Vagina (tissue), 2 donors: ENCODE measurements around the gene ATXN1. TPM values are rescaled to one million over a fixed set of nuclear protein-coding genes. Genes with fewer than 3 reads are reported as not detected.

ENCODE experiments used
- DNase-seq, 2 donors: peaks; one replicate each; pipeline ENCODE4 v3.0.0-alpha.2; 2017; ENCODE audit errors: extremely low spot score in 2 of 2
- H3K27ac ChIP-seq: fragments of 200-600 bp; sonication (generic); one replicate; pipeline ENCODE4 v1.5.1; 2019
- H3K27me3 ChIP-seq: fragments of 200-600 bp; sonication (generic); one replicate; pipeline ENCODE4 v1.5.1; 2019
- H3K36me3 ChIP-seq, 2 donors: fragments of 200-600 bp; sonication (generic); one replicate each; pipeline ENCODE4 v1.5.1; 2017 to 2019
- H3K4me1 ChIP-seq: fragments of 200-600 bp; sonication (generic); one replicate; pipeline ENCODE4 v1.5.1; 2019
- H3K4me3 ChIP-seq, 2 donors: fragments of 200-600 bp; sonication (generic); 1 replicate in 1 of 2; 2 replicates in 1 of 2; pipeline ENCODE4 v1.5.1; 2016 to 2019
- H3K9me3 ChIP-seq: fragments of 200-600 bp; sonication (generic); one replicate; pipeline ENCODE4 v1.5.1; 2019
- CTCF ChIP-seq, 3 experiments: fragments of 450-650 bp in 2 of 3; fragments of 200-600 bp in 1 of 3; sonication (generic) in 1 of 3; IDR thresholded peaks; one replicate each; pipeline ENCODE4 v1.5.1; 2017 to 2019; ENCODE audit warnings: antibody characterized with exemption in 3 of 3, mild to moderate bottlenecking in 2 of 3, moderate library complexity in 2 of 3
- POLR2A ChIP-seq, 2 donors: fragments of 450-650 bp; IDR thresholded peaks; one replicate each; pipeline ENCODE4 v1.6.1; 2017; ENCODE audit warnings: antibody characterized with exemption in 2 of 2, mild to moderate bottlenecking in 2 of 2, moderate library complexity in 2 of 2
- POLR2AphosphoS5 ChIP-seq, 2 donors: sonication (generic); formaldehyde crosslinking; IDR thresholded peaks; one replicate each; pipeline ENCODE4 v1.9.0; 2017; ENCODE audit warnings: antibody characterized with exemption in 2 of 2, mild to moderate bottlenecking in 2 of 2, low read depth in 1 of 2; ENCODE audit not compliant: insufficient read depth in 1 of 2
- intact Hi-C: fragments of 100-400 bp; cut with DNase I; formaldehyde crosslinking; loops from one replicate; pipeline ENCODE4 v1.15.1; 2023
- total RNA-seq: library from RNA; depleted of rRNA; stranded (reverse); fragments of >200 nt; gene quantifications from one replicate; pipeline ENCODE4 v1.2.3, GENCODE V29; 2016

ATXN1 gene
- total RNA-seq, 1 donor from 2014 or later, result 43.2 TPM

- no peak for DNase-seq
- H3K4me3 ChIP-seq, result no peak overlapping the region
- intact Hi-C loops, result no loop called here
These were observed 178.7 kb downstream of the ATXN1 start for GRCh38 chr6:16582446-16583143.

GRCh38 chr6:16578695-16579285 is 182.5 kb downstream of the ATXN1 start:
- no peaks in the 10 kb centered on the region for H3K9me3 ChIP-seq
- intact Hi-C loops, result no loop called here
- TF ChIP-seq POLR2AphosphoS5 (IDR thresholded peaks at IDR 0.05; ENCODE audit: insufficient read depth in 1 of 2, low read depth in 1 of 2) (no peak), CTCF (IDR thresholded peaks at IDR 0.05) (no peak), POLR2A (IDR thresholded peaks at IDR 0.05) (no peak)
- no peaks in the 10 kb centered on the region for H3K4me1 ChIP-seq
- no peak for DNase-seq
- H3K4me3 ChIP-seq, result no peak overlapping the region
- H3K27me3 ChIP-seq, result no peaks in the 10 kb centered on the region
- no peaks in the 10 kb centered on the region for H3K36me3 ChIP-seq
- no peak overlapping the region for H3K27ac ChIP-seq

More at GRCh38 chr6:16582446-16583143, 178.7 kb downstream of the ATXN1 start:
- Histone ChIP-seq H3K4me1 (peaks cover 5% of the 10 kb centered on the region), H3K9me3 (no peaks in the 10 kb centered on the region), H3K36me3 (no peaks in the 10 kb centered on the region), H3K27me3 (no peaks in the 10 kb centered on the region), H3K27ac (peak overlapping the region; percentile 20)
- no peak for TF ChIP-seq POLR2A (IDR thresholded peaks at IDR 0.05)
- TF ChIP-seq POLR2AphosphoS5 (IDR thresholded peaks at IDR 0.05; ENCODE audit: insufficient read depth in 1 of 2, low read depth in 1 of 2), result no peak
- no peak for TF ChIP-seq CTCF (IDR thresholded peaks at IDR 0.05)

GRCh38 chr6:16576451-16577368 is 184.6 kb downstream of the ATXN1 start:
- intact Hi-C loops, result no loop called here
- Histone ChIP-seq H3K36me3 (no peaks in the 10 kb centered on the region), H3K27me3 (no peaks in the 10 kb centered on the region), H3K4me3 (no peak overlapping the region), H3K27ac (no peak overlapping the region), H3K4me1 (no peaks in the 10 kb centered on the region), H3K9me3 (no peaks in the 10 kb centered on the region)
- no peak for TF ChIP-seq POLR2A (IDR thresholded peaks at IDR 0.05)
- TF ChIP-seq CTCF (IDR thresholded peaks at IDR 0.05), result no peak
- TF ChIP-seq POLR2AphosphoS5 (IDR thresholded peaks at IDR 0.05; ENCODE audit: insufficient read depth in 1 of 2, low read depth in 1 of 2), result no peak
- no peak for DNase-seq

GRCh38 chr6:16575655-16576054 is 185.6 kb downstream of the ATXN1 start:
- intact Hi-C loops, result no loop called here
- H3K27ac ChIP-seq, result no peak overlapping the region
- no peaks in the 10 kb centered on the region for H3K36me3 ChIP-seq
- DNase-seq, result no peak
- no peaks in the 10 kb centered on the region for H3K9me3 ChIP-seq
- TF ChIP-seq POLR2AphosphoS5 (IDR thresholded peaks at IDR 0.05; ENCODE audit: insufficient read depth in 1 of 2, low read depth in 1 of 2), result no peak
- TF ChIP-seq POLR2A (IDR thresholded peaks at IDR 0.05), result no peak
- TF ChIP-seq CTCF (IDR thresholded peaks at IDR 0.05), result no peak
- no peaks in the 10 kb centered on the region for H3K4me1 ChIP-seq
- H3K4me3 ChIP-seq, result no peak overlapping the region
- H3K27me3 ChIP-seq, result no peaks in the 10 kb centered on the region
